GM03348 (cell line): ENCODE results near the gene PARP3.

Experiments used
- DNase-seq: peaks from one replicate; pipeline ENCODE4 v3.0.0; 2012; ENCODE audit warnings: low spot score

PARP3 gene

GRCh38 chr3:51934139-51934850 is 7.9 kb upstream of the PARP3 start:
- no peak for DNase-seq

- DNase-seq: no peak
These were observed 6.9 kb upstream of the PARP3 start for GRCh38 chr3:51934991-51935885.

DNA sequence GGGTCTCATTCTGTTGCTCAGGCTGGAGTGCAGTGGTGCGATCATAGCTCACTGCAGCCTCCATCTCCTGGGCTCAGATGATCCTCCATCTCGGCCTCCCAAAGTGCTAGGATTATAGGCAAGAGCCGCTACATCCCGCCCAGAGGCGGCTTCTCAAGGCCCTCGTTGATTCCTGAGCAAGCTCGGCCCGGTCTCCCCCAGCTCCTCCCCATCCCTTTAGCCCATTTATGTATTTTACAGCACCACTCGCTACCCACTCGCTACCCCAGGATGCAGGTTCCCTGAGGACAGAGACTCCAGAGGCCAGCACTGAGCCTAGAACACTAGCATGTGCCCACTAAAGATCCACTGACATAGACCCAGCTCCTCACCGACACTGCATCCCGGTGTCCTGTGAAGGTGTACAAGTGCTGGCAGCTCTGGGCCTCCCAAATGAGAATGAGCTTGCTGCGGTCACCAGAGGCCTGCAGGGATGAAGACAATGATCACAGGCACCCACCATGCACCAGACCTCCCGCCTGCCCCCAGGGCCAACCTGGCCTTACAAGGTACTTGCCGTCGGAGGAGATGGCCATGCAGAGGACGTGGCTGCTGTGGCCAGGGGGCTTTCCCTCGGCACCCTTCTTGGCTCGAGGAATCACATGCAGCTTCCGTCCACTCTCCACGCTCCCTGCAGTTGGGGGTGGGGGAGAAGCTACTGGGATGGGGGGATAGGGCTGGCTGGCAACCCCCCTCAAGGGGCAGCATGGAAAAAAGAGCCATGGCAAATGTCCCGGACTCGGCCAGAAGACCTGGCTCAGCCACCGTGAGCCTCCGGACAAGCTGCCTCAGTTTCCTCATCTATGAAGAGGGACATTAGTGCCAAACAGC is 6.0 kb upstream of the PARP3 start:
- no peak for DNase-seq

DNA sequence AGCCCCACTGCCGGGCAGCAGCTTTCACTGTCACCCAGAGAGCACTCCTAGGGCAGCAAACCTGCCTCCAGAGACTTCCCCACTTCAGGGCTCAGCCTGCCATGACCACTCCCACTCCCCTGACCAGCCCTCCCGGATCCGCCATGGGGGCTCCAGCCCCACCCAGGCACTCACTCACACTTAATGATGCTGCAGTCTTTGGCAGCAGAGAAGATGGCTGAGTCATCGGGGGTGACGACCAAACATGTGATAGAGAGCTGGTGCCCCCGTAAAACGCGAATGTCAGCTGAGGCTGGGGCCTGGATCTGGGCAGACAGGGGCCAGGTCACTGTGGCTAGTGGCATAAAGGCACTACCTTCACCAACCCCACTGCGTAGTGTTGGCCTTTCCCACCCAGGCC is 5.1 kb upstream of the PARP3 start:
- no peak for DNase-seq

DNA sequence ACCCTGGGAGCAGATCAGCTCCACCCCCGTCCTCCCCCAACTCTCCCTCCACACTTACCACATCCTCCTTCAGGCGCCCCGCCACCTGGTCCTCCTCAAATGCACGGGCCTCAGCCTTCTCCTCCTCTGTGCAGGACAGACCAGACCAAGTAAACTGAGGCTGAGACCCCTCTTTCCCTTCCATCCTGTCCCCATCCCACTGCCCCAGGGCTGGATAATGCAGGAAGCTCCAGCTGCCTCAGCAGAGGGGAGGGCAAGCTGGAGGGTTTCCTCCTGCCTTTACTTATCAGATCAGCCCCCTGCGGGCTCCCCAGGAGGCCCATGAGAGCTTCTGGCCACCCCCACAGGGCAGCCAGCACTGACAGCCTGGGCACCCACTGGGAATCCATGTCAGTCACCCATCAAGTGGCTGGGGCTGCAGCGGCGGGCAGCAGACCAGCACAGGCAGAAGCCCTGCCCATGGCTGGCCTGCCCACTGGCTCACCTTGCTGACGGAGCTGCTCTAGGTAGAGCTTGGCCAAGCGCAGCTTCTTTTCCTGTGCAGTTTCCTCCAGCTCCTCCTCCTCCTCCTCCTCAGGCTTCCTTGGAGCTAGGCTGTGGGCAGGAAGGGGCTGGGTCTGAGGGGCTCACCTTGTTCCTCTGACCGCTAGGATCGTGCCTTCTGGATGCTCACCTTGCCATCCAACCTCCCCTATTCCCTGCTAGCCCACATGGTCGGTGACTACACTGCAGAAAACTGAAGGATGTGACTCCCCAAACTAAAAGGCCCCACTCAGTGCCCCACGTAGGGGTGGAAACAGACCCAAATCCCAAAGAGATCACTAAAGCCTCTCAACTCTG is 4.3 kb upstream of the PARP3 start:
- DNase-seq: no peak

- DNase-seq: no peak
These were observed 3.3 kb upstream of the PARP3 start for GRCh38 chr3:51938780-51939425.

DNA sequence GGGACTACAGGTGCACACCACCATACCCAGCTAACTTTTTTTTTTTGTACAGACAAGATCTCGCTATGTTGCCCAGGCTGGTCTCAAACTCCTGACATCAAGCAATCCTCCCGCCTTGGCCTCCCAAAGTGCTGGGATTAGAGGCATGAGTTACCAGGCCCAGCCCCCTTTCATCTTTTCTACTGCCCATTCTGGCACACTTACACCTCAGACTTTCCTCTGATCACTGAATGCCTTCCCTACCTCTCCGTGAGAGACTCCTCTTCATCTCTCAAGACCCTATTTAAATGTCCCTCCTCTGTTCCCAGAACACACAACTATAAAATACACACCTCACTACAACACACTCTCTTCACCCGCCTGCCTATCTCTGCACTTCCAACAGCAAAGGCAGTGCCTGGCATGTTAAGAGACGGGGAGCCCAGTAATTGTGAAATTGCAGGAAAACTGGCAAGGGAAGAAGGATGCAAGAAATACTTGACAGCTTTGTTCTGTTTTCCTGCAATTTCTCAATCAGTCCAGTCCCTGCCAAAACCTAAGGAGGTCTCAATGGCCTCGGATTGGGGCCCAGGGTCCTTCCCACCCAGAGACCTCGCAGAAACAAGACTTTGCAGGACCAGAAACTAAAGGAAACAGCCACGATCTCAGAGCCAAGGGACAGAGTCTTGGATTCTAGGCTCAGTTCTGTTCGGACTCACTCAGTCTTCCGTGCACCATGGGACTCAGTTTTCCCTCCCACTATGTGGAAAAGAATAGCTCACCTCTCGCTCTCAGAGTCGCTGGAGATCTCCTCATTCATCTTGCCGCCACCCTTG is 1.3 kb upstream of the PARP3 start:
- DNase-seq: peak; percentile 46

DNA sequence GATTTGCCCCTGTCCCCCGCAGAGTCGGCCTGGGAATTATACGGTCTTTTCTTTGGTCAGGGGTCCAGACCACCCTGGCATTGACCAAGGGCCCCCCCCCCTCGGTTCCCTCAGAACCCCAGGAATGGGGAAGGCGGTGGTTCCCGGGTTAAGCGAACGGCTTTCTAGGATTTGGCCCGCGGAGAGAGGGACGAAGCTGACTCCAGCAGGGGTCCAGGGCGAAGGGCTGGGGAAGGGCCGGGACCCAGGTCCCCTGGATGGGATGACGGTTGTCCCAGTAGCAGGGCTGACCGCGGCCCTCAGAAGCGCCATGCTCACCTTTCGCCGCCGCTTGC is 733 bp upstream of the PARP3 start:
- no peak for DNase-seq

GRCh38 chr3:51942603-51943450 is 664 bp downstream of the PARP3 start:
- peak; percentile 88 for DNase-seq

GRCh38 chr3:51943451-51944391 is 1.6 kb downstream of the PARP3 start:
- DNase-seq: no peak

- no peak for DNase-seq
These were observed 2.4 kb downstream of the PARP3 start for GRCh38 chr3:51944451-51945021.

DNA sequence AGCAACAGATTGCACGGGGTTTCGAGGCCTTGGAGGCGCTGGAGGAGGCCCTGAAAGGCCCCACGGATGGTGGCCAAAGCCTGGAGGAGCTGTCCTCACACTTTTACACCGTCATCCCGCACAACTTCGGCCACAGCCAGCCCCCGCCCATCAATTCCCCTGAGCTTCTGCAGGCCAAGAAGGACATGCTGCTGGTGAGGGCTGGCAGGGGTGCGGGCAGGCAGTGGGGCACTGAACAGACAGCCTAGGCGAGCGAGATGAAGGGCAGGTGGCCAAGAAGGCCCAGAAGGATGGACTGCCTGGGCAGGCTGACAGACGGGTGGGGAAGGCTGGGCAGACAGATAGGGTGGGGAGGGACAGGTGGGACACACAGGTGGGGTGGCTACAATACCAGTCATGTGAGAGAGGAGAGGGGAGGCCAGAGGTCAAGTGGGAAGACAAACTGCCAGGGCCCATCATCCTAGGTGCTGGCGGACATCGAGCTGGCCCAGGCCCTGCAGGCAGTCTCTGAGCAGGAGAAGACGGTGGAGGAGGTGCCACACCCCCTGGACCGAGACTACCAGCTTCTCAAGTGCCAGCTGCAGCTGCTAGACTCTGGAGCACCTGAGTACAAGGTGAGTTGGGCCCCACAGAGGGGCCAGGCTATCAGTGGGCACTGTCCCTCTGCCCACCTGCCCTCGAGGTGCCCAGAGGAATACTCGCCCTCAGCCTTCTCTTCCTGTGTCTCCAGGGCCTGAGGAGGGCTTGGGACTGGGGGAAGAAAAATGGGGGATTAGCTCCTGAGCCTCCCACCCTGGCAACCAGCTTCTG is 3.1 kb downstream of the PARP3 start:
- no peak for DNase-seq

DNA sequence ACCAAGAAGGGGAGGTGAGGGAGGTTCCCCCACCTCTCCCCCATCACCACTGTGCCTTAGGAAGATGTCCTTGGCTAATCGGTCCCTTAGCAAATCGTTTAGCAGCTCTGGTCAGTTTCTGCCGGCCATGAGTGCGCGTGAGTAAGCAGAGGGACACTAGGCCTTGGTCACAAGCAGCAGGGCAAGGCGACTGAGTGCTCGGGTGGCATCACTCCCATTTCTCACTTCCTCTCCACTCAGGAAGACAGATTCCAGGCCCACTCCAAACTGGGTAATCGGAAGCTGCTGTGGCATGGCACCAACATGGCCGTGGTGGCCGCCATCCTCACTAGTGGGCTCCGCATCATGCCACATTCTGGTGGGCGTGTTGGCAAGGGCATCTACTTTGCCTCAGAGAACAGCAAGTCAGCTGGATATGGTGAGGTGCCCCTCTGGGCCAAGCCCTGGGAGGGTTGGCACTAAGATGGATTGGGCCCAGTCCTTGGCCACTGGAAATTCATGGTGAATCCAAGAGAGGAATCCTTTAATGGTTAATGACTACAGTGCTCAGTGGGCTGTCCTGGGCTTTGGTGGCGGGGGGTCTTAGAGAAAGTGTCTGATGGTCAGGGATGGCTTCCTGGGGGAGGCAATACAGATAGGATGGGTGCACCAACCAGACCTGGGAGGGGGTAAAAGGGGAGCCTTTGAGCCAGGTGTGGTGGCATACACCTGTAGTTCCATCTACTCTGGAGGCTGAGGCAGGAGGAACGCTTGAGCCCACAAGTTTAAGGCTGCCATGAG is 4.0 kb downstream of the PARP3 start:
- DNase-seq: no peak

DNA sequence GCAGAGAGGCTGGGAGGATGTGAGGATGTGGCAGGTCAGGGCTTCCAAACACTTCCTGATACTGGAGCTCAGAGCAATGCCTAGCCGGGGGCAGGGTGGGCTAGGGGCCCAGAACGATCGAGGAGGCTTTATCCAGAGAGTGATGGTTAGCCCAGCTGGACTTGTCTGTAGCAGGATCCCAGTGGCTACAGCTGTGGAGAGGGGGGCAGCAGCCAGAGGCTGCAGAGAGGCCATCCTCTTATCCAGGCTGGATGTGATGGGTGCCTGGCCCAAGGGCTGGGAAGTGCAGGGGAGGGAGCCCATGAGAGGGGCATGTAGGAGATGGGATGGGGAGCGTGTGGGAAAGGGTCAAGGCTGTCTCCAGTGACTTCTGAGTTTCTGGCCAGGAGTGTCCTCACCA is 4.6 kb downstream of the PARP3 start:
- no peak for DNase-seq

DNA sequence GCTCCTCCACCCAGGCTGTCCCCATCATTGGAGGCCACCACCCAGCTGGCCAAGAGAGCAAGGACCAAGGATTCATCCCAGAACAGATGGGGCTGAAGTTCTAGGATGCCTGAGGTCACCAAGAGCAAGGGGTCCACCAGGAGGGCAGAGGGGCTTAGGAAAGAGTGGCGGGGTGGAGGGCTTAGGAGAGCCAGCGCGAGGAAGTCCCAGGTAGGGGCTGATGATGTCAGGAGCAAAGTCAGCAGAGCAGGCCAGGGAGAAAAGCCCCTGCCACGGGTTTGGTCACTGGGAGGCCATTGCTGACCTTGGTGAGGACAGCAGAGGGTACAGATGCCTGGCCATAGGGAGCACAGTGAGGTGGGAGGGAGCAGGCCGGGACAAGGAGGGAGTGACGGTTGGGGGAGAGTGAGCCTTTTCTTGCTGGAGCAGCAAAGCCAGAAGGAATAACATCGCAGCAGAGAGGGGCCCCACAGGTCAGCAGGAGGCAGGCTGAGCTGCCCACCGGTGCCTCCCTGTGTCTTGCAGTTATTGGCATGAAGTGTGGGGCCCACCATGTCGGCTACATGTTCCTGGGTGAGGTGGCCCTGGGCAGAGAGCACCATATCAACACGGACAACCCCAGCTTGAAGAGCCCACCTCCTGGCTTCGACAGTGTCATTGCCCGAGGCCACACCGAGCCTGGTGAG is 5.2 kb downstream of the PARP3 start:
- no peak for DNase-seq
